OCI-LY7 (cell line): ENCODE measurements around the gene GGACT. TPM values are rescaled to one million over a fixed set of nuclear protein-coding genes. Genes with fewer than 3 reads are reported as not detected.

ENCODE experiments used
- BruUV-seq: library from RNA; stranded (reverse); fragments of 400-500 nt; replicated peaks from 2 replicates; lab custom pipeline; 2021; lab: Mats Ljungman, UMichigan
- CTCF ChIA-PET: fragments of 300-600 bp; sonication (Branson Sonifier 250); formaldehyde crosslinking; loops from one replicate; lab custom pipeline; 2022; ENCODE audit warnings: antibody characterized with exemption; ENCODE audit not compliant: unreplicated experiment; lab: Charles Lee
- POLR2A ChIA-PET: fragments of 300-600 bp; sonication (Branson Sonifier 250); formaldehyde crosslinking; loops from one replicate; lab custom pipeline; 2022; ENCODE audit warnings: antibody characterized with exemption; lab: Charles Lee
- DNase-seq: peaks from one replicate; pipeline ENCODE4 v3.0.0-alpha.2; 2015; ENCODE audit warnings: low spot score
- H2AFZ ChIP-seq: fragments of 200-600 bp; sonication (generic), shearing (Covaris generic); 2 replicates; pipeline ENCODE4 v1.6.1; 2014; ENCODE audit warnings: mild to moderate bottlenecking, antibody characterized with exemption, low read length, moderate library complexity
- H3K27ac ChIP-seq: fragments of 200-600 bp; sonication (generic); 2 replicates; pipeline ENCODE4 v1.5.1; 2014; ENCODE audit warnings: mixed run types, low read depth, mild to moderate bottlenecking, moderate library complexity, low read length, inconsistent platforms; ENCODE audit not compliant: poor library complexity, severe bottlenecking
- H3K36me3 ChIP-seq: fragments of 200-600 bp; sonication (generic); 2 replicates; pipeline ENCODE4 v1.6.1; 2014; ENCODE audit warnings: mild to moderate bottlenecking, antibody characterized with exemption, low read length, moderate library complexity, mixed read lengths; ENCODE audit not compliant: insufficient read depth
- H3K4me1 ChIP-seq: fragments of 200-600 bp; sonication (generic); 2 replicates; pipeline ENCODE4 v1.5.1; 2014; ENCODE audit warnings: mild to moderate bottlenecking, low read length; ENCODE audit not compliant: insufficient read depth, poor library complexity, severe bottlenecking
- H3K4me2 ChIP-seq: fragments of 200-600 bp; sonication (generic); 2 replicates; pipeline ENCODE4 v1.6.1; 2014; ENCODE audit warnings: mild to moderate bottlenecking, low read length
- H3K4me3 ChIP-seq: fragments of 200-600 bp; sonication (generic); 2 replicates; pipeline ENCODE4 v1.5.1; 2014; ENCODE audit warnings: mild to moderate bottlenecking, low read depth, low read length; ENCODE audit not compliant: poor library complexity, severe bottlenecking
- H3K79me2 ChIP-seq: fragments of 200-600 bp; sonication (generic); 2 replicates; pipeline ENCODE4 v1.6.1; 2016; ENCODE audit warnings: low read depth, mild to moderate bottlenecking, low read length, moderate library complexity, mixed read lengths; ENCODE audit not compliant: insufficient read depth
- H3K9me2 ChIP-seq: fragments of 200-600 bp; sonication (generic); 2 replicates; pipeline ENCODE4 v1.6.1; 2016; ENCODE audit warnings: mild to moderate bottlenecking, low read length, mixed read lengths; ENCODE audit not compliant: insufficient read depth
- H3K9me3 ChIP-seq: fragments of 200-600 bp; sonication (generic); 2 replicates; pipeline ENCODE4 v1.6.1; 2014; ENCODE audit warnings: mild to moderate bottlenecking, mixed run types, low read length, mixed read lengths
- H4K20me1 ChIP-seq: fragments of 200-600 bp; sonication (generic); 2 replicates; pipeline ENCODE4 v1.6.1; 2014; ENCODE audit warnings: mild to moderate bottlenecking, antibody characterized with exemption, low read length, moderate library complexity, mixed read lengths; ENCODE audit not compliant: insufficient read depth
- CTCF ChIP-seq: fragments of 200-600 bp; sonication (generic); conservative IDR thresholded peaks from 2 replicates; pipeline ENCODE4 v1.5.1; 2014; ENCODE audit warnings: mild to moderate bottlenecking, antibody characterized with exemption, low read length, moderate library complexity, mixed read lengths
- EZH2phosphoT487 ChIP-seq: fragments of 200-600 bp; sonication (generic); IDR thresholded peaks from 2 replicates; pipeline ENCODE4 v1.6.1; 2018; ENCODE audit warnings: low read depth, borderline replicate concordance, mild to moderate bottlenecking, mixed run types, antibody characterized with exemption, low read length, moderate library complexity, mixed read lengths
- intact Hi-C: fragments of 100-400 bp; cut with micrococcal nuclease; formaldehyde crosslinking; loops from one replicate; pipeline ENCODE4 v1.10.0; 2022; ENCODE audit not compliant: unreplicated experiment
- total RNA-seq, 2 experiments: library from RNA; depleted of rRNA in 1 of 2; stranded (reverse); fragments of >200 nt in 1 of 2; shearing (Covaris generic) in 1 of 2; gene quantifications; 2 replicates each; pipeline ENCODE4 v1.2.3, GENCODE V29; 2014 to 2022

The GGACT gene
- total RNA-seq, 2 experiments from 2014 or later: 0.53 to 0.69 TPM

- Histone ChIP-seq H4K20me1 (no peaks in the 10 kb centered on the region), H3K9me2 (no peaks in the 10 kb centered on the region), H3K4me2 (no peak overlapping the region), H3K4me1 (no peaks in the 10 kb centered on the region), H3K27ac (no peak overlapping the region), H3K4me3 (no peak overlapping the region), H3K79me2 (no peaks in the 10 kb centered on the region), H3K36me3 (no peaks in the 10 kb centered on the region), H2AFZ (no peak overlapping the region), H3K9me3 (no peaks in the 10 kb centered on the region)
- no TSS peak for BruUV-seq
- intact Hi-C loops: no loop called here
- ChIA-PET POLR2A (no interaction called here), CTCF (no interaction called here)
- TF ChIP-seq CTCF (no peak), EZH2phosphoT487 (no peak)
- DNase-seq: no peak
These were observed 105.5 kb downstream of the GGACT start for GRCh38 chr13:100483139-100483538.

DNA sequence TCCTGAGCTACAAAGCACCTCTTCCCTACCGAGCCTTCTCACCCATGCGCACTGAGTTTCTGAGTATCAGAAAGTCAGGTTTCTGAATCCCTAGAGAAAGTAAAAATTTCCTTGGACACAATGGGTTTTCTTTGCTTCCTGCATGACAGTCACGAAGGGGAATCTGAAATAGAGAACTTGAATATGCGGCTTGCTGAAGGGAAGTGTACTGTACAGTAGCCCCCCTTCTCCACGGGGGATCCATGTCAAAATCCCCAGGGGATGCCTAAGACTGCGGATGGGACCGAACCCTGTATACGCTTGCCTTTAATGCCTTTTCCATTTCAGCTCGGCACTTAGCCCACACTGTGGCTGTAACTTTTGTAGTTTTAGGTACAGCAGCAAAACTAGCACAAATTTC lies 107.9 kb downstream of the GGACT start:
- Histone ChIP-seq H3K4me1 (no peaks in the 10 kb centered on the region), H4K20me1 (no peaks in the 10 kb centered on the region), H3K27ac (no peak overlapping the region), H3K9me2 (no peaks in the 10 kb centered on the region), H3K4me3 (no peak overlapping the region), H3K36me3 (no peaks in the 10 kb centered on the region), H3K9me3 (no peaks in the 10 kb centered on the region), H2AFZ (no peak overlapping the region), H3K79me2 (no peaks in the 10 kb centered on the region), H3K4me2 (no peak overlapping the region)
- no TSS peak for BruUV-seq
- ChIA-PET CTCF (no interaction called here), POLR2A (no interaction called here)
- TF ChIP-seq EZH2phosphoT487: no peak
- no peak for TF ChIP-seq CTCF
- intact Hi-C loops: no loop called here
- no peak for DNase-seq

Other genes with a start within 250 kb of the GGACT start
- 19.8 and 24.9 TPM in 2 replicates for gene TMTC4, start 86.0 kb upstream of the GGACT start, total RNA-seq (2014; rRNA removed; shearing (Covaris generic))
- gene TMTC4, start 86.0 kb upstream of the GGACT start, total RNA-seq (2022): 15.7 and 19.4 TPM in 2 replicates